Spinal cord (tissue), 10 donors: Measurements from ENCODE around the gene CSNK1A1. TPM values are rescaled to one million over a fixed set of nuclear protein-coding genes. Genes with fewer than 3 reads are reported as not detected.
A peak's percentile ranks its signal among the peaks of the same experiment; 100 is the strongest.

Experiments
- DNase-seq, 6 donors: peaks; one replicate each; pipeline versions ENCODE4 v3.0.0 to v3.0.0-alpha.2; 2013 to 2015; ENCODE audit warnings: low spot score in 6 of 6, low read depth in 4 of 6
- H3K27ac ChIP-seq: one replicate; pipeline ENCODE4 v1.5.1; 2013; ENCODE audit warnings: low read depth, low read length, control low read depth
- H3K27me3 ChIP-seq: one replicate; pipeline ENCODE4 v1.6.1; 2013; ENCODE audit warnings: low read length; ENCODE audit not compliant: control insufficient read depth, insufficient read depth
- H3K36me3 ChIP-seq: one replicate; pipeline ENCODE4 v1.6.1; 2013; ENCODE audit warnings: low read length; ENCODE audit not compliant: control insufficient read depth, insufficient read depth
- H3K4me1 ChIP-seq: one replicate; pipeline ENCODE4 v1.6.1; 2013; ENCODE audit warnings: low read length; ENCODE audit not compliant: control insufficient read depth, insufficient read depth
- H3K4me3 ChIP-seq: one replicate; pipeline ENCODE4 v1.5.1; 2013; ENCODE audit warnings: low read depth, low read length, control low read depth
- H3K9me3 ChIP-seq: one replicate; pipeline ENCODE4 v1.6.1; 2013; ENCODE audit warnings: low read length; ENCODE audit not compliant: control insufficient read depth, insufficient read depth
- WGBS: methylation state at CpG from one replicate; pipeline ENCODE4 v1.1.5; 2013; ENCODE audit warnings: missing lambda C conversion rate; ENCODE audit not compliant: insufficient coverage; 5-methylcytosine and 5-hydroxymethylcytosine counted together
- polyA plus RNA-seq, 2 donors: library from polyadenylated mRNA; unstranded; fragments of 120-200 nt; gene quantifications; one replicate each; pipeline ENCODE4 v1.2.1, GENCODE V29; 2013; ENCODE audit not compliant: insufficient read length in 2 of 2
- total RNA-seq, 2 donors: library from RNA; depleted of rRNA in 1 of 2; stranded (reverse); fragments of 120-200 nt in 1 of 2; fragments of >200 nt in 1 of 2; gene quantifications; one replicate each; pipeline versions ENCODE4 v1.2.3 to v1.2.4, GENCODE V29; 2013 to 2014
- donor health status: healthy.

The CSNK1A1 gene
- total and polyA plus RNA-seq, 4 donors = 145 to 310 (median 226) TPM

DNA sequence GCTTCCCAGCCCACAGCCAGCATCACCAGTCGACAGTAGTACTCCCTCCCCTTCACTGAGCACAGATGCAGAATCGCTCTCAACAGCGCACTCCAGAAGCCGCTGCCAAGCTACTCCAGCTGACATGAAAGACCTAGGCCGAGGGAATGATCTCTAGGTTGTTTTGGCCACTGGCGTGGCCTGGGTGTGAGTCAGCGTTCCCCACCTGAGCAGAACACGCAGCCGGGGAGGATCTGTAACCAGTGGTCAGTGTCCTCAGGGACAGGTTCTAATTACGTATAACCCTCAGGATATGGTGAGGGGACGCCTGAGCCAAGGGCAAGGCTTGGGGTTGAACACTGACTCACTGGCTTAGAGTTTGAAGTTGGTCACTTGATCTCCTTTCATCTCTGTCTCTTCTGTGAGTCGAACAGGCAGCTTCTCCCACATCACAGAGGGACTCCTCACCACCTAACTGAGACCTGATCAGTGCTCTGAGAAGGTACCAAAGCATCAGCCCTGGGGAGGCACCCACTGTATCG, 95.3 kb downstream of the CSNK1A1 start:
- H3K27ac ChIP-seq = no peak overlapping the region
- no peak overlapping the region for H3K4me3 ChIP-seq
- H3K9me3 ChIP-seq = no peaks in the 10 kb centered on the region
- H3K4me1 ChIP-seq = peaks cover 19% of the 10 kb centered on the region
- no peaks in the 10 kb centered on the region for H3K27me3 ChIP-seq
- DNase-seq = no peak
- no peaks in the 10 kb centered on the region for H3K36me3 ChIP-seq
- 77% methylated on average over 12 of the region's 13 CpGs for WGBS

DNA sequence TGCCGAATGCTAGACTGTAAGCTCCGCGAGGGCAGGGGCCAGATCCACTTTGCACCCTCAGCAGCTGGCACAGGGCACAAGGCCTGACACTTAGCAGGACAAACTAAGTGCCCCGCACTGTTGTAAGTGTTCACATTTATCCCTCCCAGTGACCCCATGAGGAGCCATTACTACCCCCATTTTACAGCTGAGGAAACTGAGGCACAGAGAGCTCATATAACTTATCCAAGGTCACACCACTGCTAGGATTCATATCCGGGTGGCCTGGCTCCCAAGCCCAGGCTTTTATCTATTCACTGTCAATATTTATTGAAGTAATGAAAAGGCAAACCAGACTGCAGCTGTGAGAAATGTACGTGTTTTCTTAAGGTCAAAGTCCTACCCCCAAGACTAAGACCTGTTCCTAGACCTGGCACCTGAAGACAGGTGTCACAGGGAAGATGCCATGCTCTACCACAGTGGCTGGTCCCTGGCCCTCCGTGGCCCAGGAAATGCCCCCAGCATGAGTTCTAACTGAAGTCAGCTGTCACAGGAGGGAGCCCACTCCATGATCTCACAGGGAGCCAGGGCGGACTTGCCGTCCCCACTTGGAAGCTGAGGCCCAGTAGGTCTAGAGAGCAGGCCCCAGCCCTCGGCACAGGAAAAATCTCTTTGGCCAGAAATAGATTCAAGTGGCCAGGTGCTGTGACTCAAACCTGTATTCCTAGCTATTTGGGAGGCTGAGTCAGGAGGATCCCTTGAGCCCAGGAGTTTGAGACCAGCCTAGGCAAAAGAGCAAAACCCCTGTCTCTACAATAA, 97.4 kb downstream of the CSNK1A1 start:
- DNase-seq = no peak
- H3K27ac ChIP-seq = no peak overlapping the region
- 87% methylated on average over 9 of the region's 10 CpGs for WGBS
- no peaks in the 10 kb centered on the region for H3K36me3 ChIP-seq
- H3K27me3 ChIP-seq = no peaks in the 10 kb centered on the region
- H3K4me1 ChIP-seq = peaks cover 32% of the 10 kb centered on the region
- H3K9me3 ChIP-seq = no peaks in the 10 kb centered on the region
- no peak overlapping the region for H3K4me3 ChIP-seq

DNA sequence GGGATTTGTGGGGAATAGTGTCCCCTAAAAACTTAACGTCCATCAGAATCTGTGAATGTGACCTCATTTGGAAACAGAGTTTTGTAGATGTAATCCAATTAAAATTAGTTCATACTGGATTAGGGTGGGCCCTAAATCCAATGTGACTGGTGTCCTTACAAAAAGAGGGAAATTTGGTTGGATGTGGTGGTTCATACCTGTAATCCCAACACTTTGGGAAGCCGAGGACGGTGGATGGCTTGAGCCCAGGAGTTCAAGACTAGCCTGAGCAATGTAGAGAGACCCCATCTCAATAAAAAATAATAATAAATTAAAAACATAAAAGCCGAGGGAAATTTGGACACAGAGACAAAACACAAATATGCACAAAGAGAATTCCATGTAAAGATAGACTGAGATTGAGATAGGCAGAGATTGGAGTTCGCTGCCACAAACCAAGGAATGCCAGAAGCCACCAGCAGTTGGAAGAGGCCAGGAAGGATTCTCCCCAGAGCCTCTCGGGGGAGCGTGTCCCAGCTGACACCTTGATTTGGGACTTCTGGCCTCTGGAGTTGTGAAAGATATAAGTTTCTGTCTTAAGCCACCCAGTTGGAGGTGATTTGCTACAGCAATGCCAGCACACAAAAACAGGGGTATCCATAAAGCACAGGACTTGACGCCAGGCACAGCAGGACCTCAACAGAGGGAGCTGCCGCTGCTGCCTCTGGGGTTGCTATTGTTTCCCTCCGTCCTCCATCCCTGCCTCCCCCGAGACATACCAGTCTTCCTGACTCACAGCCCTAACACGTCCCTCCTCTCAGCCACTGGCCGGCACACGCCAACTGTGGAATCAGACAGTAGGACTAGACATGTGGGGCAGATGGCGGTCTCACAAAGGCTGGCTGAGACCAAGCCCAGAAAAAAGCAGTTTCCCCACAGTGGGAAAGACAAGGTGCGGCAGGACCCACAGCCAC, 98.3 kb downstream of the CSNK1A1 start:
- 35% methylated on average over 9 of the region's 16 CpGs for WGBS
- no peak for DNase-seq
- peaks cover 32% of the 10 kb centered on the region for H3K4me1 ChIP-seq
- H3K27me3 ChIP-seq = no peaks in the 10 kb centered on the region
- H3K36me3 ChIP-seq = no peaks in the 10 kb centered on the region
- H3K9me3 ChIP-seq = no peaks in the 10 kb centered on the region
- peak overlapping the region; percentile 75 for H3K27ac ChIP-seq
- no peak overlapping the region for H3K4me3 ChIP-seq

DNA sequence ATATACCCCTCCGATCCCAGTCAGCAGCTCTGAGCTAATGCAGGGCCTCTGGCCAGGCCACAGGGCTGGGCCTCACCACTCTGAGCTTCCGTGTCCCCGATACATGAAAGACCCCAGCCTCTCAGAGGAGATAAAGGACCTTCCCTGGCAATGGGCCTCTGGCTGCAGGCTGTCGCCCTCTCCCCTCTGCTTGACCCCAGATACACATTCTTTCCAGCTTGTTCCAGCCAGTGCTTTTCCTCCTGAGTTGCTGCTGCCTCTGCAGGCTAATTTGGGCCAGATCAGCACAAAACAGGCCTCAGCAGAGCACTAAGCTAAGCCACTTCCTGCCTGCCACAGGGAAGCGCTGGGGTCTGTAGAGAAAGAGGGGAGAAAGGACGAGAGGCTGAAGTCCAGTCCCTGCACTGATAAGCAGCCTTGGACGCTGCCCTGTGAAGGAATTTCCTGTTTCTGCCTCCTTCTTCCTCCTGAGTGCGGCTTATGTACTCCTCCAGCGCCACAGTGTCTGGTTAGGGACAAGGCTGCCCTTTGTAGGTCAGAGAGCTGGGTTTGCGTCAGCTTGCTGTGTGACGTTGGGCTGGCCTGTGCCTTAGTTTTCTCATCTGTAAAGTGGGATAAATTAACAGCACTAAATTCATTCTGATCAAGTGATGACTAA, 99.1 kb downstream of the CSNK1A1 start:
- Histone ChIP-seq H3K27ac (peak overlapping the region; percentile 75), H3K27me3 (no peaks in the 10 kb centered on the region), H3K4me1 (peaks cover 32% of the 10 kb centered on the region), H3K9me3 (no peaks in the 10 kb centered on the region), H3K36me3 (no peaks in the 10 kb centered on the region), H3K4me3 (no peak overlapping the region)
- DNase-seq = peak in 1 of 6 donors; percentile 26
- 53% methylated on average over 9 of the region's 11 CpGs for WGBS

DNA sequence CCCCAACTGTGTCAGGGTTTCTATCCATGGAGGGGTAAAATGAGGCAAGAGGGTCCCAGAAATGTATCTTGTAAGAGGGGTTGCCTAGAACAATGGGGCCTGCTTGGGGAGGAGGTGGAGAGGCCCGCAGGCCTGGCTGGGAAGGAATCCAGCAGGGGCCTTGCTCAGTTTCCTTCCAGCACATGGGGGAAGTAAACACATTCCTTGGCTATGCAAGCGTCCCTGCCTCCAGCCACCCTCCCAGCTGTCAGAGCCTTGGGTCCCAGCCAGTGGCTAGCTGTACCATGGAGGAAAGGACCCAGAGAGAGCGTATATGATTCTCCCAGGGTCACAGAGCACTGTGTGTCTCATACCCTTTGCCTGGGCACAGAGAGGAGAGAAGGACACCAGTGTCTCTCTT, 101.0 kb downstream of the CSNK1A1 start:
- Histone ChIP-seq H3K9me3 (no peaks in the 10 kb centered on the region), H3K27me3 (no peaks in the 10 kb centered on the region), H3K36me3 (no peaks in the 10 kb centered on the region), H3K27ac (peak overlapping the region; percentile 21), H3K4me1 (peaks cover 27% of the 10 kb centered on the region), H3K4me3 (no peak overlapping the region)
- DNase-seq = no peak
- WGBS = 55% methylated on average over 2 of the region's 3 CpGs

DNA sequence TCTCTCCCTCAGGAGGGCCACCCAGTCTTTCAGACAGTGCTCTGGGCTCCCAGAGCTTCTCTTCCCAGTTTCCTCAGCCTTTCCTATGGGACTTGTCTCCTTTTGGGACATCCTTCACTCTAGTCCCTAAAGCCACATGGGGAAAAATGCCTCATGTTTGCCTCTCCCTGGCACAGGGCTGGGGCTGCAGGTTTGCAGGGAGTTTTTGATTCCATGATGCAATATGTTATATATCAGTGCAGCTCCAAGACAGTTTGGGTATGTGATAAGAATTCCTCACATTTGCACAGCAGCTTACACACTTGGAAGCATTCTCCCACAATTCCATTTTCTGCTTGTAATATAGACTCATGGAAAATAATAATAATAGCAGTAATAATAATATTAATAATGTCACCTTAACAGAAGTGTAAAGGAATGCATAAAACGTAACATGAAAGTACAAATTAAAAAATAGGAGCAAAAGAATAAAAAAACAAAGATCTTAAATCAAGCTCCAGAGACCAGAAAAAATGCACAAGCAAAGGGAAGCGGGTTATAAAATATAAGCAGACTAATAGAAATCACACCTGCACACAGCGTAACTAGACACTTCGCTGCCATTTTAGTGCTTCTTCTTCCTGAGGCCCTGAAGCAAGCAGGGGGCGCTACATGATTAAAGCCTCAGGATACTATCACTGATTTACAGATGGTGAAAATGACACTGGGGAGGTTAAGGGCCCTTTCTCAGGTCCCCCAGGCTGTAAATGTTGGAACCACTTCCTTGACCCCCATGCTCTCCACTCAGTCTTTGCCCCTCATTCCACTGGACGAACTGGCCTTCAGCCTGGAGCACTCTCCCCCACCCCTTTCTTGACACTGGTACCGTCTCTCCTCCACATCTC, 102.2 kb downstream of the CSNK1A1 start:
- no peak overlapping the region for H3K4me3 ChIP-seq
- WGBS = 72% methylated on average over 4 of the region's 7 CpGs
- no peak overlapping the region for H3K27ac ChIP-seq
- H3K27me3 ChIP-seq = no peaks in the 10 kb centered on the region
- DNase-seq = no peak
- H3K4me1 ChIP-seq = peaks cover 27% of the 10 kb centered on the region
- no peaks in the 10 kb centered on the region for H3K9me3 ChIP-seq
- no peaks in the 10 kb centered on the region for H3K36me3 ChIP-seq

DNA sequence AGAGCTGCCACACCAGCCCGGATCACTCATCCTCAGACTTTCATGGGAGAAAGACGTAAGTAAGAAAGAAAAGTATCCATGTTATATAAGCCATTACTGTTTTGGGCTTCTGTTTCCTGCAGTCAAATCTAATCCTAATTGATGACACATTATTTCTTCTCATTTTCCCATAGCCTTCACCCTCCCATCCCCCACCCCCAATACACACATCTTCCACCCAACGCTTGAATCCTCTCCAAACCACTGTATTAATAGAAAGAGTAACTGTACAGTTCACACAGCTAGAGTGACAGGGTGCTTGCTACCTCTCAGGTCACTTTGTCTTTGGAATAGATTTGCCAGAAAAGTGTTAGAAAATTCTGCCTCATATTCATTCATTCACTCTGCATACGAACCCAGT, 102.8 kb downstream of the CSNK1A1 start:
- Histone ChIP-seq H3K27ac (no peak overlapping the region), H3K4me3 (no peak overlapping the region), H3K9me3 (no peaks in the 10 kb centered on the region), H3K27me3 (no peaks in the 10 kb centered on the region), H3K4me1 (peaks cover 26% of the 10 kb centered on the region), H3K36me3 (no peaks in the 10 kb centered on the region)
- no peak for DNase-seq
- WGBS = 80% methylated on average over 1 of the region's 4 CpGs

DNA sequence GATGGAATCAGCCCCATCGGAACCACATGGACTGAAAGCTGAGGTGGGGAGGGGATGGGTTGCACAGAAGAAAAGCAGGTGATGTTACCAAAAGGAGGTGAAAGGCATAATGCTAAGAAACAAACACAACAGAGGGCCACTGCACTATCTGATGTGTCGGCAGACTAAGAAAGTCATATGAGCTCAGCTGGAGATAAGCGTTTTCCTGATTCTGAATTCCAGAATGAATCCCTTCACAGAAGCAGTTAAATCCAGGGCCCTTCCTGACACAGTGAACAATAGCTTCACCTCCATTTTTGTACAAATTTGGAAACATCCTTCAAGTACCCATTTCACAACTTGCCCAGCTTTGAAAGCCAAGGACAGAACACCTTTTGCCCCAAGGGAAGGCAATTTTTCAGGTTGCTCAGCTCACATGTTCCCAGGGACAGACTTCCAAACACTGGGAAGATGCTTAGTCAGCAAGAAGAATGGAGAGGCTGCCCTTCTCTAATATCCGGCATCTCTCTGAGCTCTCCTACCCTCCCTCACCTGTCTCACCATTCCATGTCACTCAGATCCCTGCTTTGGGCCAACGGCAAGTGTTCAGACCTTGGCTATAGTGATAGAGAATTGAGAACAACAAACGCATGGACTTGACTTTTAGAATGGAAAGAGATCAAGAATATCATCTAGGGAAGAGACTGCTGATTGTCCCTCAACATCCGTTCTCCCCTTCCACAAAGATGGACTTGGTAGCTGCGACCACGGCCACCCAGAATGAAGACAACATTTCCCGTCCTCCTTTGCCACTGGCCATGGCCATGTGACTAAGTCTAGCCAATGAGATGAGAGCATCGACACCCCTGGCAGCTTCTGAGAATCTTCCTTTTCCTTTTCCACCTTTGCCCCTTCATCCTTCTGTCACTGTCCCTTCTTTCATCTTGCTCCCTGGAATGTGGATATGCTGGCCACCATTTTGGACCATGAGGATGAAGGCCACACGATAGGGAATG, 103.6 kb downstream of the CSNK1A1 start:
- Histone ChIP-seq H3K36me3 (no peaks in the 10 kb centered on the region), H3K9me3 (no peaks in the 10 kb centered on the region), H3K4me3 (no peak overlapping the region), H3K27ac (no peak overlapping the region), H3K27me3 (no peaks in the 10 kb centered on the region), H3K4me1 (peaks cover 24% of the 10 kb centered on the region)
- WGBS = 93% methylated on average over 7 of the region's 12 CpGs
- DNase-seq = no peak
